Brain microvascular endothelial cell (primary cell): Measurements from ENCODE around the gene RGS7BP.

Source experiments
- DNase-seq: peaks from one replicate; pipeline ENCODE4 v3.0.0-alpha.2; 2020
- H3K27ac ChIP-seq: fragments of 250-450 bp; sonication (Bioruptor Pico); 2 replicates; pipeline ENCODE4 v1.5.1; 2020; ENCODE audit warnings: mild to moderate bottlenecking, moderate library complexity
- H3K27me3 ChIP-seq: fragments of 250-450 bp; sonication (Bioruptor Pico); replicated peaks from 2 replicates; pipeline ENCODE4 v1.5.1; 2020; ENCODE audit warnings: mild to moderate bottlenecking
- H3K36me3 ChIP-seq: fragments of 250-450 bp; sonication (Bioruptor Pico); replicated peaks from 2 replicates; pipeline ENCODE4 v1.5.1; 2020; ENCODE audit warnings: mild to moderate bottlenecking
- H3K4me3 ChIP-seq: 2 replicates; pipeline ENCODE4 v1.5.1; 2011; ENCODE audit warnings: low read depth, mild to moderate bottlenecking, control low read depth, low read length, moderate library complexity
- CTCF ChIP-seq: IDR thresholded peaks from 2 replicates; pipeline ENCODE4 v1.5.1; 2011; ENCODE audit warnings: low read depth, mild to moderate bottlenecking, moderate library complexity, low read length, control low read depth, inconsistent platforms; ENCODE audit errors: missing control alignments
- in situ Hi-C: cut with HindIII; loops from 2 replicates; pipeline ENCODE4 v1.10.0; 2017; ENCODE audit warnings: low sequenced_read_pairs, low pct_ligation_motif_present

Gene RGS7BP

GRCh38 chr5:64566310-64566916 is 60.6 kb downstream of the RGS7BP start:
- H3K4me3 ChIP-seq, result no peak overlapping the region
- H3K36me3 ChIP-seq, result no peaks in the 10 kb centered on the region
- in situ Hi-C loops, result no loop called here
- no peaks in the 10 kb centered on the region for H3K27me3 ChIP-seq
- H3K27ac ChIP-seq, result no peak overlapping the region
- TF ChIP-seq CTCF, result no peak
- DNase-seq, result no peak

GRCh38 chr5:64569858-64570257 is 64.0 kb downstream of the RGS7BP start:
- no peak for DNase-seq
- no peak overlapping the region for H3K4me3 ChIP-seq
- TF ChIP-seq CTCF, result no peak
- no peaks in the 10 kb centered on the region for H3K27me3 ChIP-seq
- H3K27ac ChIP-seq, result no peak overlapping the region
- in situ Hi-C loops, result no loop called here
- H3K36me3 ChIP-seq, result no peaks in the 10 kb centered on the region

- TF ChIP-seq CTCF, result no peak
- no peak for DNase-seq
- H3K27ac ChIP-seq, result no peak overlapping the region
- no peak overlapping the region for H3K4me3 ChIP-seq
- no peaks in the 10 kb centered on the region for H3K36me3 ChIP-seq
- in situ Hi-C loops, result no loop called here
- no peaks in the 10 kb centered on the region for H3K27me3 ChIP-seq
Observed at GRCh38 chr5:64570395-64570996, 64.7 kb downstream of the RGS7BP start.

- Histone ChIP-seq H3K27ac (no peak overlapping the region), H3K4me3 (no peak overlapping the region), H3K36me3 (no peaks in the 10 kb centered on the region), H3K27me3 (no peaks in the 10 kb centered on the region)
- DNase-seq, result no peak
- TF ChIP-seq CTCF, result no peak
- in situ Hi-C loops, result no loop called here
Observed at GRCh38 chr5:64575561-64575960, 69.7 kb downstream of the RGS7BP start.

GRCh38 chr5:64576250-64576649 is 70.4 kb downstream of the RGS7BP start:
- no peak for DNase-seq
- in situ Hi-C loops, result no loop called here
- Histone ChIP-seq H3K36me3 (no peaks in the 10 kb centered on the region), H3K27me3 (no peaks in the 10 kb centered on the region), H3K27ac (no peak overlapping the region), H3K4me3 (no peak overlapping the region)
- no peak for TF ChIP-seq CTCF

DNA sequence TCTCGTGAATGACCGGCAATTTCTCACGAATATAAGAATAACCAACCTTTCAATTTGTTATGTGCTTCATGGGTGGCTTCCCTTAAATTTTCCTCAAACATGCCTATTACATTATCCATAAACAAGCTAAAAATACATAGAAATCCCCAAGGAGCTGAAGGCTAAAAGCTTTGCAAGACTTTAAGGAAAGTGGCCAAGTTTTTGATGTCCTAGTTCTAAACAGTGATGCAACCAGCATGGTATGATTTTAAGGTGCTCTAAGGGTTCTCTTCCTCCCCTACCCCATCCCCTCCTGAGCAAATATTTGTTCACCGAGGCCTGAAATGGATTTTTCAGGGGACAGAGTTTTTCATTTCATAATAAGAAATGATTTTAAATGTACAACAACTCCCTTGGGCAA is 79.8 kb downstream of the RGS7BP start:
- Histone ChIP-seq H3K4me3 (no peak overlapping the region), H3K27ac (no peak overlapping the region), H3K36me3 (no peaks in the 10 kb centered on the region), H3K27me3 (no peaks in the 10 kb centered on the region)
- DNase-seq, result no peak
- no peak for TF ChIP-seq CTCF
- in situ Hi-C loops, result no loop called here
